ENCODE measurements around the gene TRAF6. TPM values are rescaled to one million over a fixed set of nuclear protein-coding genes. Genes with fewer than 3 reads are reported as not detected.

TRAF6 gene
- total RNA-seq, 1 experiment from 2014 or later, result 9.3 TPM

GRCh38 chr11:36488096-36488495 lies 22.0 kb downstream of the TRAF6 start:
- Histone ChIP-seq H3K9me3 (ENCODE audit: control insufficient read depth in 1 of 2, insufficient read depth in 1 of 2, low read depth in 1 of 2, low read length in 2 of 2) (no peaks in the 10 kb centered on the region), H4K20me1 (ENCODE audit: insufficient read depth) (no peaks in the 10 kb centered on the region), H3K9me2 (ENCODE audit: insufficient read depth) (no peaks in the 10 kb centered on the region), H3K79me2 (ENCODE audit: insufficient read depth, low read length) (no peaks in the 10 kb centered on the region), H3K4me2 (ENCODE audit: low read length) (no peak overlapping the region), H3K27me3 (ENCODE audit: insufficient read depth, low read length) (no peaks in the 10 kb centered on the region), H3K36me3 (ENCODE audit: control insufficient read depth in 1 of 2, insufficient read depth in 2 of 2, low read length in 2 of 2) (peaks cover 8 to 25% of the 10 kb centered on the region in 2 experiments; a peak in 3 of 4 replicates), H3K4me1 (ENCODE audit: control insufficient read depth in 1 of 2, insufficient read depth in 2 of 2, low read length in 2 of 2) (no peaks in the 10 kb centered on the region), H3K4me3 (replicated peaks in 1 of 2; ENCODE audit: low read depth in 1 of 2, low read length in 2 of 2) (no peak overlapping the region), H3K9ac (ENCODE audit: low read length) (no peak overlapping the region), H3K27ac (ENCODE audit: low read depth, low read length) (no peak overlapping the region), H2AFZ (ENCODE audit: low read depth, low read length, poor library complexity, severe bottlenecking) (no peak overlapping the region)
- CTCF ChIA-PET, result interaction anchor here (0.6 to 1.3 kb wide), 2 partner anchors 10 to 1010 kb away, joined by 3 to 8 read pairs; no protein-coding TSS in a partner anchor
- POLR2A ChIA-PET, result no interaction called here
- intact Hi-C loops (cut with micrococcal nuclease), result loop anchor here (10.0 kb wide), 1 partner anchor 873 kb away; the partner anchor contains the start of gene FJX1
- no TSS peak for BruUV-seq (replicated peaks)
- RAD21 ChIA-PET (ENCODE audit: low non-redundant PET in 1 of 2, low total read pairs in 2 of 2, uncharacterized antibody in 2 of 2, unreplicated experiment in 2 of 2), result no interaction called here
- no peak for DNase-seq (ENCODE audit: low read depth, low spot score)
- TF ChIP-seq EZH2 (IDR thresholded peaks at IDR 0.05) (no peak), ZFX (IDR thresholded peaks at IDR 0.05) (no peak), JUND (IDR thresholded peaks at IDR 0.05) (no peak), POLR2A (IDR thresholded peaks at IDR 0.05; ENCODE audit: borderline replicate concordance, extremely low read depth, insufficient read depth, insufficient read length) (no peak)
- ATAC-seq, result no peak

- no peaks in the 10 kb centered on the region for H3K79me2 ChIP-seq (ENCODE audit: insufficient read depth, low read length)
- H3K27ac ChIP-seq (ENCODE audit: low read depth, low read length), result no peak overlapping the region
- intact Hi-C loops (cut with micrococcal nuclease), result loop anchor here (10.0 kb wide), 1 partner anchor 873 kb away; the partner anchor contains the start of gene FJX1
- ATAC-seq (no peak), DNase-seq (ENCODE audit: low read depth, low spot score) (no peak)
- H3K9ac ChIP-seq (ENCODE audit: low read length), result no peak overlapping the region
- ChIA-PET RAD21 (ENCODE audit: low non-redundant PET in 1 of 2, low total read pairs in 2 of 2, uncharacterized antibody in 2 of 2, unreplicated experiment in 2 of 2) (no interaction called here), POLR2A (no interaction called here), CTCF (interaction anchor here (0.6 to 1.3 kb wide), 2 partner anchors 9 to 1010 kb away, joined by 3 to 8 read pairs; no protein-coding TSS in a partner anchor)
- H3K9me3 ChIP-seq (ENCODE audit: control insufficient read depth in 1 of 2, insufficient read depth in 1 of 2, low read depth in 1 of 2, low read length in 2 of 2), result no peaks in the 10 kb centered on the region
- H3K4me3 ChIP-seq (replicated peaks in 1 of 2; ENCODE audit: low read depth in 1 of 2, low read length in 2 of 2), result no peak overlapping the region
- H2AFZ ChIP-seq (ENCODE audit: low read depth, low read length, poor library complexity, severe bottlenecking), result no peak overlapping the region
- H3K9me2 ChIP-seq (ENCODE audit: insufficient read depth), result no peaks in the 10 kb centered on the region
- peaks cover 8 to 25% of the 10 kb centered on the region in 2 experiments; a peak in 3 of 4 replicates for H3K36me3 ChIP-seq (ENCODE audit: control insufficient read depth in 1 of 2, insufficient read depth in 2 of 2, low read length in 2 of 2)
- BruUV-seq (replicated peaks), result no TSS peak
- TF ChIP-seq ZBTB33 (IDR thresholded peaks at IDR 0.05; ENCODE audit: extremely low read depth, insufficient replicate concordance, low read length), result no peak
- TF ChIP-seq ZNF274 (IDR thresholded peaks at IDR 0.05; ENCODE audit: low read depth, low read length), result no peak
- no peaks in the 10 kb centered on the region for H3K27me3 ChIP-seq (ENCODE audit: insufficient read depth, low read length)
- no peaks in the 10 kb centered on the region for H4K20me1 ChIP-seq (ENCODE audit: insufficient read depth)
- no peak overlapping the region for H3K4me2 ChIP-seq (ENCODE audit: low read length)
- no peaks in the 10 kb centered on the region for H3K4me1 ChIP-seq (ENCODE audit: control insufficient read depth in 1 of 2, insufficient read depth in 2 of 2, low read length in 2 of 2)
These were observed 22.5 kb downstream of the TRAF6 start for GRCh38 chr11:36487619-36488018.

All from HCT116 (cell line).